ENCODE measurements around the gene WDFY2.

Gene WDFY2

DNA sequence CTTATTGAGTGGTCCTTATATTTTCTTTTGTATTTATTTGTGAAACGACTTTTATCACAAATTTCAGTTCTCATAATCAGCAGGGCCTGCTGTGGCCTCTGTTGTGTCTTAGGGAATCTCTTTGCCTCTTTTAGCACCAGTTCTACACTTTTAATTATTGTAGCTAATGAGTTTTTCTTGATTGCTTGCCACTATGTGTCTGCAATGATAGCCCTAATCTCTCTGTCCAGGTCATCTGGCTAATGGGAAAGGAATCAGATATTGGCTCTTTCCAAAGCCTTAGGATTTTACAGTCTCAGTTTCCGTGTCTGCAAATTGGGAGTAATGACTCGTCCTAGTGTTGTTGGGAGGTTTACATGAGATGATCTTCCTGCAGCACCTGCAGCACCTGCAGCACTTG, 10.2 kb downstream of the WDFY2 start:
- TF ChIP-seq, protein P1, sequence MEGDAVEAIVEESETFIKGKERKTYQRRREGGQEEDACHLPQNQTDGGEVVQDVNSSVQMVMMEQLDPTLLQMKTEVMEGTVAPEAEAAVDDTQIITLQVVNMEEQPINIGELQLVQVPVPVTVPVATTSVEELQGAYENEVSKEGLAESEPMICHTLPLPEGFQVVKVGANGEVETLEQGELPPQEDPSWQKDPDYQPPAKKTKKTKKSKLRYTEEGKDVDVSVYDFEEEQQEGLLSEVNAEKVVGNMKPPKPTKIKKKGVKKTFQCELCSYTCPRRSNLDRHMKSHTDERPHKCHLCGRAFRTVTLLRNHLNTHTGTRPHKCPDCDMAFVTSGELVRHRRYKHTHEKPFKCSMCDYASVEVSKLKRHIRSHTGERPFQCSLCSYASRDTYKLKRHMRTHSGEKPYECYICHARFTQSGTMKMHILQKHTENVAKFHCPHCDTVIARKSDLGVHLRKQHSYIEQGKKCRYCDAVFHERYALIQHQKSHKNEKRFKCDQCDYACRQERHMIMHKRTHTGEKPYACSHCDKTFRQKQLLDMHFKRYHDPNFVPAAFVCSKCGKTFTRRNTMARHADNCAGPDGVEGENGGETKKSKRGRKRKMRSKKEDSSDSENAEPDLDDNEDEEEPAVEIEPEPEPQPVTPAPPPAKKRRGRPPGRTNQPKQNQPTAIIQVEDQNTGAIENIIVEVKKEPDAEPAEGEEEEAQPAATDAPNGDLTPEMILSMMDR (conservative IDR thresholded peaks at IDR 0.05; ENCODE audit: low read length): no peak
- H3K9ac ChIP-seq (ENCODE audit: low read depth, low read length, poor library complexity, severe bottlenecking): no peak overlapping the region
- no peak overlapping the region for H3K4me2 ChIP-seq (ENCODE audit: low read depth, low read length, poor library complexity, severe bottlenecking)
- H4K20me1 ChIP-seq (ENCODE audit: insufficient read depth, low read length, poor library complexity, severe bottlenecking): peaks cover 4% of the 10 kb centered on the region
- H3K36me3 ChIP-seq (ENCODE audit: insufficient read depth, low read length): no peaks in the 10 kb centered on the region
- H3K9me3 ChIP-seq (ENCODE audit: insufficient read depth, low read depth, low read length): no peaks in the 10 kb centered on the region
- no peaks in the 10 kb centered on the region for H3K27me3 ChIP-seq (ENCODE audit: insufficient read depth, low read length, poor library complexity, severe bottlenecking)
- peaks cover 38% of the 10 kb centered on the region for H3K4me1 ChIP-seq (ENCODE audit: insufficient read depth, low read length, poor library complexity, severe bottlenecking)
- no peaks in the 10 kb centered on the region for H3F3A ChIP-seq (ENCODE audit: low read depth)
- H3K4me3 ChIP-seq (ENCODE audit: low read length, poor library complexity, severe bottlenecking): no peak overlapping the region
- peaks cover 84% of the 10 kb centered on the region for H3K79me2 ChIP-seq (ENCODE audit: insufficient read depth, low read length)
- H3K9me2 ChIP-seq (replicated peaks; ENCODE audit: low read depth, low read length): no peaks in the 10 kb centered on the region
- H2AFZ ChIP-seq (ENCODE audit: low read length): no peak overlapping the region

DNA sequence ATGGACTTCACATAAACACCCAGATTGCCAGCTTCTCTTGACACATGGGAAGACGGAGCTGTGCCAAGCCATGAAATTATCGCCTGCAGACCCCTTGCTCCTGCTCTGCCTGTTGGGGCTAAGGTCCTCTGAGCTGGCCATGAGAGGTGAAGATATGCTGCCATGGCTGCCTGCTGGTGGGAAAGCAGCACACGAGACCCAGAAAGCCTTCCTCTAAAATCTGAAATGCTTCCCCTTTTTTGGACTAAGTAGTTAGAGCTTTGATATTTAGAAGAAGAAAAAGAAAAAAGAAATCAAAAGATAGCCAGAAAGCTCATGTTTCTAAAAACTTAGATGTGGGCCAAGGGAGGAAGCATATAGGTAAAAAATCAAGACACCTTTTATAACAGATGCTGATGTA, 11.2 kb downstream of the WDFY2 start:
- Histone ChIP-seq H3K4me1 (ENCODE audit: insufficient read depth, low read length, poor library complexity, severe bottlenecking) (peaks cover 38% of the 10 kb centered on the region), H4K20me1 (ENCODE audit: insufficient read depth, low read length, poor library complexity, severe bottlenecking) (peaks cover 3% of the 10 kb centered on the region), H3K4me3 (ENCODE audit: low read length, poor library complexity, severe bottlenecking) (no peak overlapping the region), H3K9ac (ENCODE audit: low read depth, low read length, poor library complexity, severe bottlenecking) (no peak overlapping the region), H3K9me2 (replicated peaks; ENCODE audit: low read depth, low read length) (no peaks in the 10 kb centered on the region), H2AFZ (ENCODE audit: low read length) (no peak overlapping the region), H3K27me3 (ENCODE audit: insufficient read depth, low read length, poor library complexity, severe bottlenecking) (no peaks in the 10 kb centered on the region), H3F3A (ENCODE audit: low read depth) (no peaks in the 10 kb centered on the region), H3K4me2 (ENCODE audit: low read depth, low read length, poor library complexity, severe bottlenecking) (no peak overlapping the region), H3K79me2 (ENCODE audit: insufficient read depth, low read length) (peaks cover 80% of the 10 kb centered on the region), H3K36me3 (ENCODE audit: insufficient read depth, low read length) (no peaks in the 10 kb centered on the region), H3K9me3 (ENCODE audit: insufficient read depth, low read depth, low read length) (no peaks in the 10 kb centered on the region)
- TF ChIP-seq EZH2phosphoT487 (IDR thresholded peaks at IDR 0.05; ENCODE audit: borderline replicate concordance): no peak
- TF ChIP-seq, protein P1 (conservative IDR thresholded peaks at IDR 0.05; ENCODE audit: low read length): no peak

DNA sequence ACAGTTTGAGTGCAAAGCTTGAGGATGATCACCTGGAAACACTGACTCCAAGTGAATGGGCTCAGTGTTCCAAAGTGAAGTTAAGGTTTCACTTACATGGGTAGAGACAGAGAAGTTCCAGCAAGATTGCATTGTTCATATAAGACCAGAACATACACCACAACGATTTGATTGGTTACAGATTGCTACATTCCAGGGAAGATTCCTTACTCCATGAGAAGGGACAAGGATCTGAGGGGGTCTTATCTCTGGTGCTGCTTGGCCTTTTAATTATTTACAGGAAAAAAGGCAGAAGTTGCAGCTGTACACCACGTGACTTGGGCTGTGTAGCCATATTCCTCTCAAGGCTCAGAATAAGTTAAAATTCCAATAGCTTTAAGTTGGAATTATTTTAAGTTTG, 12.3 kb downstream of the WDFY2 start:
- H3K9ac ChIP-seq (ENCODE audit: low read depth, low read length, poor library complexity, severe bottlenecking): peak overlapping the region; percentile 20
- no peaks in the 10 kb centered on the region for H3F3A ChIP-seq (ENCODE audit: low read depth)
- H3K9me2 ChIP-seq (replicated peaks; ENCODE audit: low read depth, low read length): no peaks in the 10 kb centered on the region
- no peaks in the 10 kb centered on the region for H3K27me3 ChIP-seq (ENCODE audit: insufficient read depth, low read length, poor library complexity, severe bottlenecking)
- no peak overlapping the region for H3K4me3 ChIP-seq (ENCODE audit: low read length, poor library complexity, severe bottlenecking)
- no peak overlapping the region for H2AFZ ChIP-seq (ENCODE audit: low read length)
- H3K79me2 ChIP-seq (ENCODE audit: insufficient read depth, low read length): peaks cover 77% of the 10 kb centered on the region
- peaks cover 30% of the 10 kb centered on the region for H3K4me1 ChIP-seq (ENCODE audit: insufficient read depth, low read length, poor library complexity, severe bottlenecking)
- H4K20me1 ChIP-seq (ENCODE audit: insufficient read depth, low read length, poor library complexity, severe bottlenecking): peaks cover 3% of the 10 kb centered on the region
- TF ChIP-seq, protein P1 (conservative IDR thresholded peaks at IDR 0.05; ENCODE audit: low read length): no peak
- TF ChIP-seq EZH2phosphoT487 (IDR thresholded peaks at IDR 0.05; ENCODE audit: borderline replicate concordance): no peak
- no peak overlapping the region for H3K4me2 ChIP-seq (ENCODE audit: low read depth, low read length, poor library complexity, severe bottlenecking)
- no peaks in the 10 kb centered on the region for H3K9me3 ChIP-seq (ENCODE audit: insufficient read depth, low read depth, low read length)
- H3K36me3 ChIP-seq (ENCODE audit: insufficient read depth, low read length): no peaks in the 10 kb centered on the region
